Activated CD8-positive, alpha-beta memory T cell treated with anti-CD3 and anti-CD28 coated beads for 4 hours (primary cell): ENCODE results near the gene GPR176.

Experiments
- DNase-seq, 2 donors: peaks; one replicate each; pipeline ENCODE4 v3.0.0-alpha.2; 2020; ENCODE audit warnings: low read depth in 2 of 2

Gene GPR176, protein sequence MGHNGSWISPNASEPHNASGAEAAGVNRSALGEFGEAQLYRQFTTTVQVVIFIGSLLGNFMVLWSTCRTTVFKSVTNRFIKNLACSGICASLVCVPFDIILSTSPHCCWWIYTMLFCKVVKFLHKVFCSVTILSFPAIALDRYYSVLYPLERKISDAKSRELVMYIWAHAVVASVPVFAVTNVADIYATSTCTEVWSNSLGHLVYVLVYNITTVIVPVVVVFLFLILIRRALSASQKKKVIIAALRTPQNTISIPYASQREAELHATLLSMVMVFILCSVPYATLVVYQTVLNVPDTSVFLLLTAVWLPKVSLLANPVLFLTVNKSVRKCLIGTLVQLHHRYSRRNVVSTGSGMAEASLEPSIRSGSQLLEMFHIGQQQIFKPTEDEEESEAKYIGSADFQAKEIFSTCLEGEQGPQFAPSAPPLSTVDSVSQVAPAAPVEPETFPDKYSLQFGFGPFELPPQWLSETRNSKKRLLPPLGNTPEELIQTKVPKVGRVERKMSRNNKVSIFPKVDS

DNA sequence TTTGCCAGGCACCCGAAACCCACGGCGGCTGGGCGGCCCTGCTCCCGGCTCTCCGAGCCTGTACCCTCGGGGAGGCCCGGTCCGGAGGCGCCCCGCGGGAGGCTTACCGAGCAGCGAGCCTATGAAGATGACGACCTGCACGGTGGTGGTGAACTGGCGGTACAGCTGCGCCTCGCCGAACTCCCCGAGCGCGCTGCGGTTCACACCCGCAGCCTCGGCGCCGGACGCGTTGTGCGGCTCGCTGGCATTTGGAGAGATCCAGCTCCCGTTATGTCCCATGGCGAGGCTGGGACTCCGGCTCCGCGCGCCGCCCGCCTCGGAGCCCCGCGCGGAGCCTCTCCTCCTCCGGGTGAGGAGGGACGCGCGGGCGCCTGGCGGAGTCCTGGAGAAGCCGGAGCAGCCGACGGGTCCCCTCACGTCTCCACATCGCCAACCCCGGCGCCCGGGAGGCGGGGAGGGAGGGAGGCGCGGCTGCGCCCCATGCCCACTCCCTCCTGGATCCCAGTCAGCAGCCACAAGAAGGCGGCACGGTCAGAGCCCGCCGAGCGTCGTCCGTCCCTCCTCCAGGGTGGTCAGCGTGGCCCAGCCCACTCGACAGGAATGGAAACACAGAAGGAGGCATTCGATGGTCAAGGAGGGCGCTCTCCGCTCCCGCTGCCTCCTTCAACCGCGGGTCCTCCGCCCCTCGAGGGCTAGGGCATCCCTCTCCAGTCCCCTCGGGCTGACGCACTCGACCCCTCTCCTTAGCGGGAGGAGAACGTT is at the start of gene GPR176:
Gene GPR176, minus strand, starts transcription at position 519 of the 762 bp plus-strand sequence. Its CDS starts 240 bp downstream, at position 279.
- DNase-seq = no peak

DNA sequence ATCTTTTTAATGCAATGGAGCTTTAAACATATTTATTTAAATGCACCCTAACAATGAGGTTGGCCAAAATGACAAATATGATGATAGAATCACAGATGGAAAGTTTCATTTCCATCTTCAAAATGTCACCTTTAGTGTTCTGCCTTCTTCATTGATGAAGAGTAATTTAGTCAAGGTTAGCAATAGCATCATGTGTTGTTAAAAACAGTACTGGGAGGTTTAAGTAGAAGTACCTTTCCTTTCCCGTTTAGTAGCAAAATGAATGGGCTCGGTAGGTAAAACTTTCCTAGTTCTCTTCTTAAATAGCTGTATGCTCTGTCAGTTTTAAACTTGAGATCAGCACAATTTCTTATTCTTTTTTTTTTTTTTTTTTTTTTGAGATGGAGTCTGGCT is 48.9 kb upstream of the GPR176 start:
- no peak for DNase-seq

DNA sequence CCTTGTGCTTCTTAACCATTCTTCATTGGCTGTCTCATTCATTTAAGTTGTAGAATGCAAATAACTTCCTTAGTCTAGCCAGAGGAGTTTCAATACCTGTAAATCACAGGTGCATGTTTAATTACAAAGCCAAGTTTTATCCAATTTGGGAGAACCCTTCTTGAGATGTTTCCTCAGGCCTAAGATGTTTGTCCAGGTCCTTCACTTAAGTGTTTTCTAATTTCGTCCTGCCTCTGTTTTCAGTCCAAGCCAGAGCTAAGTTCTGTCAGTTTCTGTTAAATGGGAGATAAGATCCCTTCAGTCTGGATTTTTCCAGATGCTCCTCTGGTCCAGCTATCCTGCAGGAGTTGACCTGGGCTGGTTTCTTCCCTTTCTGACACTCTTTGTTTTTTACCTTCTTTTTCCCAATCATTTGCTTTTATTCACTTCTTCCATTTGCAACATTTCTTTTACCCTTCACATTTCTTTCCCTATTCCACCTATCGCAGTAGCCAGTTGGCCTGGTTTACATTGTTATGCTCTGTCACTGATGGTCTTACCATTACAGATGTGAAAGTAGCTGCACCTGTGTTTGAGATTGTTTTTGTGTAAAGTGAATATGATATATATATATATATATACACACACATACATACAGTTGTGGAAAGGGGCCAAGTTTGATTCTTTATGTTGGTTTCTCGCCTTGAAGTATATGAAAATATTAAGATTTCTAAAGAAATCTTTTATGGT is 48.4 kb upstream of the GPR176 start:
- no peak for DNase-seq

DNA sequence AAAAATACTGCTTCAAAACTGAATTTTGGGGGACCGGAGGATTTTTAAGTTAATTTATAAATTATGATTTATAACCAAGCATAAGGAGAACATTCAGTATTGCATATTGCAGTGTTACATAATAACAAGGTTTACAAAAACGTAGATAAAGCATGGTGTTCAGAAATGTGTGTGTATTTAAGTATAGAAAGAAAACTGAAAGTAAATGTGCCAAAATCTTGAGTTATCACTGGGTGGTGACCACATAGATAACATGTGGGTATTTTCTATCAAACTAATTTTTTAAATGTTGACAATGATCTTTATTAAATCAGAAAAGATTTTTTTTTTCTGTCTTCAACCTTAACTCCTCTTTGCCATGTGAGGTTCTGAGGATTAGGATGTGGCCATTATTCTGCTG is 46.5 kb upstream of the GPR176 start:
- DNase-seq = no peak

DNA sequence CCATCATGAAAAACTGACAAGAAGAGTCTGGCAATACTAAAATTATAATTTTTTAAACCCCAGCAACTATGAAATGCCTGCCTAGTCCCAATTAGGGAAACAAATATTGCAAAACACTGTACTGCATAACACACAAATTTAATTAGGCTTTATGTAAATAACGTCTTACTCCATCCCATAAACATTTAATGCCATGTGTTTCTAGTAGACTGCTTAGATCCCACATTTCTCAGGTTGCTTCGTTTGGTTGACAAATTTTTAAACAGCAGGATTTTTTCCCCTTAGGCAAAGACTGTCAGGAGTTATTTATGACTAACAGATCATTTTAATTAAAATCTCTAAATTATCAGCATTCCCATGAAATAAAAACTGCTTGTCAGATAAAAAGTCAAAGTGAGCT is 43.7 kb upstream of the GPR176 start:
- no peak for DNase-seq

DNA sequence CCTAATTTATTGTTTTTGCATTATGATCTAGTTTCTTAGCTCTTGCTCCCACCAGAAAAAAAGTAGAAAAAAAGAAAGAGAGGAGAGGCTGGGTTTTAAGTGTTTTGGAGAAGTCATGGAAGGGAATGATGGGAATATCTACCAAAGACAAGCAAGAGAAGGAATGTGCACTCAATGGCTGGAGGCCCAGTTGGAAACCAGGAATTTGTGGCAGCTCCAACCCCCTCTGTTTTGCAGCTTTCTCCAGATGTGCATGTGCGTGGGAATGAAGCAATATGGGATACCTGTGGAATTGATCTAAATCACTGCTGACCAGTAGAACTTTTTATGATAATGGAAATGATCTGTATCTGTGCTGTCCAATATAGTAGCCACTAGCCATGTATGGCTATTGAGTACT is 41.0 kb upstream of the GPR176 start:
- no peak for DNase-seq

DNA sequence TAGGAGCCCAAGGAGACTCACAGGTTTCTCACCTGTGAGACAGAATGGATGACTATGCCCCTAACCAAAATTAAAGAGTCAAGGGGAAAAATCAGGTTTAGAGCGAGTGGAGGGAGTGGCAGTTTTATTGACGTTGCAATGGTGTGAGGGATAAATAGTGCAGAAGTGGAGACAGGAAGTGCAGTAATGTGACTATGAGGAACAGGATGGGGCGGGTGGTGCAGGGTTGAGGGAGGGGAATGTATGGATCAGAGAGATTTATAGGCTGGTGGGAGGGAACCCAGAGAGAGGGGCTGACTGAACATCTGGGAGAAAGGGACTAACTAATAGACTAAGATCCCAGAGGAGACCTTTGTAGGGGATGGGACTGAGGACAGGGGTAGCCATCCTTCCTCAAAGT is 40.3 kb upstream of the GPR176 start:
- no peak for DNase-seq

DNA sequence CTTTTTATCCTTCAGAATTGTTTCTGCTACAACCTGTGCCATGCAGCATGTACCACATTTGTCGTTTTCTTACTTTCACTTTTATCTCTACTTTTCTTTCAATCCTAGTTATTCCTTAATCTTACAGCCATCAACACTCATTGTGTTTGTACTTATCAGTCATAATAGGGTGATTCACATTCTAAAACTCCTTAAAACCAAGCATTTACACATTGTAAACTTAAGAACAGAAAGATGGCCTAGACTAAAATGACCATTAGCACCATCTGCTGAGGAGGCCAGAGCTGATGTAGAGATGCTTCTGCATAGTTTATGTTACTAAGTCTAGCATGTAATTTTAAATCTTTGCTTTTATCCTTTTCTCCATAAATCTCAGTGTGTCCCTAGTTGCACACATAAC is 39.3 kb upstream of the GPR176 start:
- no peak for DNase-seq

DNA sequence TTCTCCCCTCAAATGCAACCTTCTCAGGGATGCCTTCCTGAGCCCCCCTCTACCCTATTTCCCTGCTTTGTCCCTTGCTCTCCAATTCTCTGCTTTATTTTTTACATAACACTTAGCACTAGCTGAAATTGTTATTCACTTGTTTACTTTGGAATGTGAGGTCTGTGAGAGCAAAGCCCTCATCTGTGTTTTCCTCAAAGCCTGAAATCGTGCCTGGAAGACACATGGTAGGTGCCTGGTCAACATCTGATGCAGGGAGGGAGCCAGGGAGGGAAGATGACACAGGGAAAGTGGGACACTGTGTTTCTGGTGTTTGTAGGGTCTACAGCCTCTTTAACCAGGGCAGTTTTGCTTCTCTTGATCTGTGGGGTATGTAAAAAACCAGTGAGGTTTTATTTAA is 37.4 kb upstream of the GPR176 start:
- no peak for DNase-seq

DNA sequence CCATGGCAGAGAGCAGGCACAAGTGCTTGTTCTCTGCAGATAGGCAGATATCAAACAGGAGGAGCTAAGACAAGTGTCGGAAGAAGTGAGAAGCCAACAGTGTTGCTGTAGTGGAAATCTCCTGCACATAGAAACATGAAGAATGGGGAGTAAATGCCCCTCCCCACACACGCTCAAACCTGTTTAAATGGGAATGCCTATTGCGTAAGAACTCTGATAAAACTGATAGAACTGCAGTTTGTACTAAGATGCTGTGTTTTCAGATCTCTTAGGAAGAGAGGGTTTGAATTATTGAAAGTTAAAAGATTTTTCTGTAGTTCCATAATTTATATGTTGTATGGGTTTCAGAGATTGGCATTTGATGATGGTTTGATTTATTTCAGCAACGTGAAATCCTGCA is 33.5 kb upstream of the GPR176 start:
- DNase-seq = no peak

DNA sequence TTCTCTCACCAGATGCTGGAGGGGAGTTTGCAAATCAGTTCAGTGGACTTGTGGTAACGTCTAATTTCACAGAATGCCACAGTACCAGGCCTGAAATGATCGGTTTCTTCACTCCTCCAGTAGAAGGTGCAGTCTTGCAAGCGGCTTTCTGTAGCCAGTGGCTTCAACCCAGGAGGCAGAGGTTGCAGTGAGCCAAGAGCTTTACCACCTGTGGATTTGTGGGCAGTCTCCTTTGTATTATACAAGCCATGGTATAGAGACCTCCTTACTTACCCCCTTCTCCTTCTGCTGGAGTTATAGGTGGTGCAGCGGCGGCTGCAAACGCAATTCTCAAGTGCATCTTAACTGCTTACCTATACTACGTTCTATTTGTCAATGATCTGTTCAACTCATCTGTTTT is 31.5 kb upstream of the GPR176 start:
- no peak for DNase-seq

DNA sequence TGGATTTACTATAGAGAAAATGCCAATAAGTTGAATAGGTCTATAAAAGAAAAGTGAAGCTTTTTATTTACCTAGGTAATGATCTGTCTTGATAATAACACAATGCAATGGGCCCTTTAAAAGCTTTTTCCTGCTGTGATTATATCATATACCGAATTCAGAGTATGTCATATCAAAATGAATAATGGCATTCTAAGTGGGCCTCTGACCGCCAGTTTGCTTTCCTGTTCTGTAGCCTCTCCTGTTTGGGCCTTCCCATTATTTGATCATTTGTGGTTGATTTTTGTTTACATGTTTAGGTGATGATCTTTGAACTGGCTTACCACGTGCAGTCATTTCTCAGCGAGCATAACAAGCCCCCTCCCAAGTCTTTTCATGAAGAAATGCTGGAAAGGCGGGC is 28.8 kb upstream of the GPR176 start:
- no peak for DNase-seq

DNA sequence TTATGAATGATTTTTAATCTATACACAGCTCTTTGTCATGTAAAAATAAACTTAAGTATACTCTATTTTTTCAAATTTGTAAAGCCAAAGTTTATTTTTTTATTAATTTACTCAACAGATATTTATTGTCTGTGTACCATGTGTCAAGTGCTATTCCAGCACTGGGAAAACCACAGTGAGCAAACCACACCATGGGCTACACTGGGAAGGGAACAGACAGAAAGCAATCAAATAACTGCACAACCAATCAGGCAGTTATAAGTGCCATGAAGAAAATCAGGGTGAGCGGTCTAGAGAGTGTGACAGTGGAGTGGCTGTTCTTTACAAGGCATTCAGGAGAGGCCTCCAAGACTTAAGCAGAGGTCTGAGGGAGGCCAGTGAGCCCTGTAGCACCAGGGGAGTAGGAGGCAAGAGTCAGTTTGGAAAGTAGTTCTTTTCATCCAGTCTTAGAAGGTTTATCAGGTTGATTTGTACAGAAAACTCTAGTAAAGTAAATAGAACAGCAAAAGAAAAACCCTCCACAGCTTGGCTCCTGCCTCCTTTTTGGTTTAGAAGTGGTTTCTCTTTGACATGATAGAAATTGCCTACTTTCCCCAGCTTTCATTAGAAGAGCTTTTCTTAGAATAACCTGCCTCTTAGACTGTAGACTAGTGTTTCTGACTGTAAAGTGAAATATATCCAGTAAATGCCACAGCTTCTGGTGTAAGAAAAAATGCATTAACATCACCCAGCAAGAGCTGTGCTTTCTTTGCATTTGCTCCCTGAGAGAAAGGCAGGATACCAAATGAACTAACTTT is 27.5 kb upstream of the GPR176 start:
- no peak for DNase-seq

DNA sequence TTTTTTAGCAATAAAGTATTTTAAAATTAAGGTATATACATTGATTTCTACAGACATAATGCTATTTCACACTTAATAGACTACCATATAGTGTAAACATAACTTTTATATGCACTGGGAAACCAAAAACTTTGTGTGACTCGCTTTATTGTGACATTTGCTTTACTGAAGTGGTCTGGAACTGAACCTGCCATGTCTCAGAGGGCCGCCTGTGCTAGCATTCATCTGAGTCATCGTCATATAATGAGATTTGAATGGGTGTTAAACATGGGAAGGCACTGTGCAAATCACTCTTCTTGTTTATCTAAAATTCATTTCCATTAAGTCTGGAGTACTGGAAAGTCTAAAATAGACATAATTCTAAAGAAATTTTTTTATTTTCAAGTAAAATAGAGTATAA is 26.8 kb upstream of the GPR176 start:
- no peak for DNase-seq

DNA sequence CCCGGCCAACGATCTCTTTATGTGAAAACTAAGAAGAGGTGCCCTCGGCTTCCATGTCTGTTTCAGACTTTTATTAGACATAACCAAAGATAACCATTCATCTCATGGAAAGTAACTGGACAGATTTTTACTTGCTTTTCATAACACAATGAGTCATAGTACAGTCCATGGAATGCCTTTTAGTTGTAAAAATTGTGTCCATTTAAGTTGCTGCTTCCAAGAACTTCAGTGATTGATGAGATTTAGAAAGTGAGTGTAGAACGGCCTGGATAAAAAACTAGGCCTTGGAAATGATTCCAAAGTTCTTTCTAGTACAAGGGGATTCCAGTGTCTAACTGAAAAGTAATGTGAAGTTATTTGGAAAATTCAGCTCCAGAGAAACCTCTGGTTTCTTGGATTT is 24.7 kb upstream of the GPR176 start:
- DNase-seq = no peak

DNA sequence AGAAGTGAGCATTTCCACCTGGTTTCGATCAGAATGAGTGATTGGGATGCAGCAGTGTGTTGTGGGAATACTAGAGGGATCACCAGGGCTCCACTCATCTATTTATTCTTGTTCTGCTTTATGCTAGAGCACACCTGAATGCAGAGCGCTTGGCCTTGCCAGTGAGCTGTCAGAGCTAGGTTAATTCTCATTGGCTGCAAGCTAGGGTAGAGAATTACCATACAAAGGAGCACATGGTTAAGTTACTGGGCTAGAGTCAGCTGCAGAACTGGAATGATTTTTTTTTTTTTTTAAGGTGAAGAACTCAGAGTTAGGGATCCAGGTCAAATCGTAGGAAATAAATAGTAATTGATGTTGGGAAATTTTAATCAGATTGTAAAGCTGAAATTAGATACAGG is 22.7 kb upstream of the GPR176 start:
- DNase-seq = no peak

DNA sequence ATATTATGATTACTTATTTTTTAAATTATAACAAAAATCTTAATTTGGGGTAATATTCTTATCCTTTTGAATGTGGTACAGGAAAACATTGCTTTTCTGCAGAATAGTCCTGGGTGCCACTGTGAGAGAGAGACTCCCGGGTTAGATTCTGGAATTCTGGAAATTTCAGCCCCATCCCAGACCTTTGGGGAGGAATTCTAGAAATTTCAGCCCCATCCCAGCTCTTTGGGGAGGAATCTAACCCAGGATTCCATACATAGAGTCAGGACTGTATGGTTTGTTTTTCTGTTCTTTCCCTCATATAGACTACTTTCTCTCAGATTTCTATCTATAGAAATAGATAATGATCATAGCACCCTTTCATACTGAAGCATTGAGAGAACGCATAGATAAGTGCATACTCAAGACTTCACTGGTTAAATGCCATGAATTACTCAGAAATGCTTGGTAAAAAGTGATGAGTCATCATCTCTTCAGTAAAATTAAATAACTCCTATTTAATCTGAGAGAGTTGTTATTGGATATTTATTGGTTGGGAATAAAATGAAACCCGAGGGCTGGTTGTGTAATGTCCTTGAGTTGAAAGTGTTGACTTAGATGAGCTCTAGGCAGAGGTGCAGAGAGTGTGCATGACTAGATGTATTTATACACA is 22.2 kb upstream of the GPR176 start:
- DNase-seq = no peak

DNA sequence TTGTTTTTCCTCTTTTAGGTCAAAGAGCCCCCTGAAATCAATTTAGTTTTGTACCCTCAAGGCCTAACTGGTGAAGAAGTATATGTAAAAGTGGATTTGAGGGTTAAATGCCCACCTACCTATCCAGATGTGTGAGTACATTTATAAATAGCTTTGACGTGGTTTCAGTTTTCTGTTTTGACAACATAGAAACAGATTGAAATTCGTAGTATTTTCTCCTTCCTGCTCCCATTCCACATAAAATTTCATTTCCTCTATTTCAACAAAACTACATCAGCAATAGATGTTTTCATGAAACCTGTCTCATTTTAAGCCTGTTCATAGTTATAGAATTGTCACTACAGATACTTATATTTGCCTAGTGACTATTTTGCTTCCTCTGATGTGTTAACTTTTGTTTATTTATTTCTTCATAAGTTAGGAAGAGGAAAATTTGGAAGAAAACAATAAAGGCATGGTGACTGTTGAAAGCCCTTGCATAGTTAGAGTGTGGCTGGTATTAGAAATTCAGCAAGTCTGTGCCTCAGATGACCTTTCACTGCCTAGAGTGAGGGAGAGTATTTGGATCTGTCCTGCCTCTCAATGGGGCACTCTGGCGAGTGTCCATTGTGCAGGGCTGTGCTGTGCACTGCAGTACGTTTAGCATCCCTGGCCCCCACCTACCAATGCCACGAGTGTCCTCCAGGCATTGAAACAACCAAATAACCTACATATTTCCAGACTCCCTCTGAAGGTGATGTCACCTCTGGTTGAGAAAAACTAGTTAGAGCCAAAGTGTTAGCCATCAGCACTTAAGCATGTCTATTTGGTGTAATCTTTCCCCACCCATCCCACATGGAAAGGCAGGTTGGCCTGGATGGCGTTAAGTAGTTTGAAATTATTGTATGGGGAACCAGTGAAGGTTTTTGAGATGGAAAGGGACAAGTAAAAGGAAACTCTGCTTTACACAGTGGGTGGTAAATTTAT is 19.7 kb upstream of the GPR176 start:
- no peak for DNase-seq

DNA sequence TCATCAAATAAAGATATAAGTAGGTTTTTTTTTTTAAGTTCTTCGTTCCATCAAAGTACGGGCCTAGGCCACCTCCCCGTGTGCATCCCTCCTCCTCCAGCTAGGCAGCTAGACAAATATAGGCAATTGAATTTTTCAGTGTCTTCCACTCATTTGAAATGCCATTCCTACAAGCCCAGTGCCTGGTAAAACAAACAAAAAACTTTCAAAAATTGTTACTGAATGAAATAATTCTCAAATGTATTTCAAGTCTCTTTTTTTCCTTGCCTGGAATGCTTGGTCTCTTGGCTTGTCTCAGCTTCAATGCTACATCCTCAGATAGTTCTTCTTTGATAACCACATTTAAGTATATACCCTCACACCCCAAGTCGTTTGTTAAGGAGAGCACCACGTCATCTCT is 17.6 kb upstream of the GPR176 start:
- DNase-seq = no peak

DNA sequence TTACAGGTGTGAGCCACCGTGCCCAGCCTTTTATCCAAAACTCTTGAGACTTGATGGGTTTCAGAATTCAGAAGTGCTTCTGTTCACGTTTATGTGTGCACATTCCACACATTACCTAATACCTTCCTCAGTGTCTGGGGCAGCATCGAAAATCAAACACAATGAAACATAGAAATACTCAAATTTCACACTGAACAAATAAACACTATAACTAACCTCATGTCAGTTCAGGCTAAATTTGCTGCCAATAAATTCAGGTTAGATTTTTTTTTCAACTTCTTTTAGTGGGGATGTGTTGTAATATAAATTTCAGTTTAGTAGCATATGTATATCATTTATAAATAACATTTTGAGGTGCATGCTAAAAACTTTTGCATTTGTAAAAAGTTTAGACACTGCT is 16.6 kb upstream of the GPR176 start:
- no peak for DNase-seq
